Hematopoietic multipotent progenitor cell treated with erythropoietin and hydrocortisone succinate and interleukin-3 and kit ligand, for 6 days (in vitro differentiated cells): Measurements from ENCODE around the gene PDP2.

Experiments used
- DNase-seq: peaks from one replicate; pipeline ENCODE4 v3.0.0-alpha.2; 2015

The PDP2 gene

DNA sequence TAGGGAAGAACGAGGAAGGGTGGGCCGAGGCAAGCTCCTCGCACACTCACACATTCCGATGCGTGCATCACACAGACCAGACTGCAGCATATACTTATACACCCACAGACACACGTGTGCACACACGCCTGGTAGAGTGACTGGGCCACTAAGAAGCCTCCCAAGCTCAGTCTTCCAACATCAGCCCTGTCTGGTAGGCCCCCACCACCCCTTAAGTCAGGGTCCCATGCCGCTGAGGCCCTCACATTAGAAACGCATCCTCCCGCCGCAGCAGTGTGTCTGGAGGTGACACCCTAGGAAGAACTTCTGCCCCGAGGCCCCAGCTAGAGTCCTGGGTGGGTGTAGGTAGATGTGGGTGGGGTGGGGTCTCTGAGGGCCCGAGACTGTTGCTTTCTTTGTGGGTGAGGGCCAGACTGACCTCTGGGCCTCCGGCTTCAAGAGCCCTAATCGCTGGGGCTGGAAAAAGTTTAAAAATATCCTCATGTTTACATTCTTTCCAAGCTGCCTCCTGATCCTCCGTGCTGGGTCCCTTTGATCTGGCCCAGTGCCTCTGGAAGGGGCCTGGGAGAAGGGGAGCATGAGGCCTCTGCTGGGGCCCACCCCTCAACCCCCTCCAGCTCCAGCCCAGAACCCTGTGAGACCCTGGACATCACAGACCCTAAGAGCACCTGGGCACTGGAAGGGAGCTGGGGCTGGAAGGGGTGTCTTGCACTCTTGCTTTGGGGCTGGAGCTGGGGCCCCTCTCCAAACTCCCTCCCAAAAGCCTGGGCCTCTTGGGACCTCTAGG is 24.7 kb downstream of the PDP2 start:
- no peak for DNase-seq

- DNase-seq = peak; percentile 97
These were observed 25.6 kb downstream of the PDP2 start for GRCh38 chr16:66905633-66906539.

- no peak for DNase-seq
These were observed 26.9 kb downstream of the PDP2 start for GRCh38 chr16:66906916-66907836.

GRCh38 chr16:66908116-66908515 is 27.8 kb downstream of the PDP2 start:
- no peak for DNase-seq

DNA sequence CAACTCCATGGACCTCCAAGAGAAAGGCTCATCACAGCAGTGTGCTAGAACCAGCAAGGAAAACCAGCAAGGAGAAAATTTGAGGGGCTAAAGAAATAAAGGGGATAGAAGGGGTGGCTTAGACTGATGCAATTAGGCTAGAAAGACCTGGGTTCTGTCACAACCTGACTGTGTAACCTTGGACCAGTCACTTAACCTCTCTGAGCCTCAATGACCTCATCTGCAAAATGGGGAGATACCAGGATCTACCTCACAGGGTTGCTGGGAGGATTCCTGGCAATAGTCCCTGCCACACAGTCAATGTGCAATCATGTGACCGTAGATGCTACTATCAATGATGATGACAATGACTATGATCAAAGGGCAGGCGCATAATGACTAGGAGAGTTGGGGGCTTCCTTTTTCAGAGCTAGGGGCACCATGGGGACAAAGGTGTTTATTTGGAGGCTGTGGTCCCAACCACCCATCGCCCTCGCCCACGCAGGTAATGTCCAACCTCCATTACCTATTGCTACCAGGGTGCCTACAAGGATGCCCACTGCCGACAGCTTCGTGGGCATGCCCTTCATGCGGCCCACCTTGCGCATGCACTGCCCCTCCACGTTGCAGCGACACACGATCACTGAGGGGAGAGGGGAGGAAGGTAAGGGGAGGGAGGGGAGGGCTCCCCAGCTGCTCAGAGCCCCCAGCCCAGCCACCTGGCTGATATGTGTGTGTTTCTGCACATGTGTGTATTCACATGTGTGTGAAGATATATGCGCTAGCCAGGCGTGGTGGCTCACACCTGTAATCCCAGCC is 28.6 kb downstream of the PDP2 start:
- no peak for DNase-seq

DNA sequence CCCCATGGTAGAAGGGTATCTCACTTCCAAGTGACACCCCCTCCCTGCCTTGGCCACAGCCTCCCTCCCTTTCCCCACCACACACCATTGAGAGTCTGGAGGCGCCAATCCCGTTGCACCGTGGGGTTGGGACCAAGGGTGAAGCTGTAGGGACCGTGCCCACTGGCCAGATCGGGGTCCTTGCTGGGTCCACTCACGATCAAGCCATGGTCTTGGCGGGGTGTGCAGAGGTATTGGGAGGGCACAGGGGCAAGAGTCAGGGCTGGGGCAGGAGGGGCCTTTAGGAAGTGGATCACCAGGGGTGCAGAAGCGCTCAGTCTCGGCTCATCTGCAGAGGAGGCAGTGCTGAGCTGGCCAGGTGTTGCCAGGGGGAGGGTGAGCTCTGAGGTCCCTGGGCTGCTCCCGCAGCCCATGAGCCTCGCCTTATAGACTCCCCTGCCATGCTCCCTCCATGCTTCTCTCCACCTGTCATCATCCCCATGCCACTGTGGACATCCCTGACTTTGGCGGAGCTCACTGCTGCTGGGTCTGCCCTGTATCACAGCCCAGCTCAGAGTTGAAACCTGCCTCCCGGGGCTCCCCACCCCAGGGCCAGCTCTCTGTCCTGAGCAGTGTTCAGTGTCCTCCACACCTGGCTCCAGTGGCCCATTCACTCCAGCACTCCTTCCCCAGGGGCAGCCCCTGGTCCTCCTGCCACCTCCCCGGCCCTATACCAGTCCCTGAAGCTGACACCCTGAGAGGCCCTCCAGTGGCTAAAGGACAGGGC is 30.0 kb downstream of the PDP2 start:
- no peak for DNase-seq

GRCh38 chr16:66911112-66911511 is 30.8 kb downstream of the PDP2 start:
- DNase-seq = no peak

DNA sequence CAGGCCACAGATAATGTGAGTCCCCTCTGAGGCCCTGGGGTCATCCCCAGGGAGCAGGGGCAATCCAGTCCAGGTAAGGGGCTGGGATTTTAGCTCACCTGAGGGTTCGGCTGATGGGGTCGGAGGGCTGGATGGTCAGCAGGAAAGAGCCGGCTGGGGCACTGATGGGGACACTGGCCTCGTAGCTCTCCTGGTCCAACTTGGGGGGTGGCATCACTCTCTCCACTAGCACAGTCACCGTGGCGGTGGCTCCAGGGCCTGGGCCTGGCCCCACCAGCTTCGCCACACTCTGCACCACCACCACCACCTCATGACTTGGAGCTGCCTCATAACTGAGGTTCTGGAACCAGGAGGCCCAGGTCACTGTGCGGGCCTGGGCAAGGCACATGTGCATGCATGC is 31.5 kb downstream of the PDP2 start:
- DNase-seq = no peak

GRCh38 chr16:66913081-66913480 is 32.8 kb downstream of the PDP2 start:
- DNase-seq = no peak

DNA sequence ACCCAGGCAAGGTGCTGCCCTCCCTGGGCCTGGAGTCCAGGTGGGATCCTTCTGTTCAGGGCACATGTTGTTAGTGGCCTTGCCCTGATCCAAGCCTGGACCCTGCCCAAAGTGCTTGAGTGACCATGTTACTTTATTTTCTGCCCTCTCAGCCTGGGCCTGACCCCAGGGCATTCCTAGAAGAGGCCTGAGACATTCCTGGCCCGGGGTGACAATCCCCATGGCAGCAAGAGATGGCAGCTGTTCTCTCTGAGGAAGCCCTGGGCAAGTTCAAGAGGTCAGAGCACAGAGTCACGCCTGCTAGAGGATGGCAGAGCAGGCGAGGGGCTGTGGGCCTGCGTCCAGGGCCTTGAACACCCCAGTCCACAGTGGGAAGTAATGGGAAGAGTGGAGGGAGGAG is 33.4 kb downstream of the PDP2 start:
- no peak for DNase-seq

- DNase-seq = no peak
These were observed 34.2 kb downstream of the PDP2 start for GRCh38 chr16:66914541-66914940.

DNA sequence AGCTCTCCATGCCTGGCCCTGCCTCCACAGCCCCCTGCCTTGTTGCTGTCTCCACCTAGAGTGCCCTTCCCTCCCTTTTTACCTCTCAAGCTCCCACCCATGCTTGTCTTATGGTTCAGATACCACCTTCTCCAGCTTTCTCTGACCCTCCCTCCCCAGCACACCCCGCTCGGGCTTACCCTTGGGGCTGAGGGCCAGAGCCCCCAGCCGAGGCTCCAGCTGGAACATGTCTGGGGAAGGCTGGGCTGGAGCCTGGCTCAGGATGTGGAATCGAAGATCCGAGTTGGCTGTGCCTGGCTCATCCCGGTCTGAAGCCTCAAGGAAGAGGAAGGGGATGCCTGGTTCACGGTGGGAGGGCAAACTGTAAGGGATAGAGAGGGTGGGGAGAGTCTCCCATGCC is 34.7 kb downstream of the PDP2 start:
- no peak for DNase-seq

- no peak for DNase-seq
These were observed 36.2 kb downstream of the PDP2 start for GRCh38 chr16:66916518-66916917.

GRCh38 chr16:66917741-66918140 is 37.4 kb downstream of the PDP2 start:
- no peak for DNase-seq

DNA sequence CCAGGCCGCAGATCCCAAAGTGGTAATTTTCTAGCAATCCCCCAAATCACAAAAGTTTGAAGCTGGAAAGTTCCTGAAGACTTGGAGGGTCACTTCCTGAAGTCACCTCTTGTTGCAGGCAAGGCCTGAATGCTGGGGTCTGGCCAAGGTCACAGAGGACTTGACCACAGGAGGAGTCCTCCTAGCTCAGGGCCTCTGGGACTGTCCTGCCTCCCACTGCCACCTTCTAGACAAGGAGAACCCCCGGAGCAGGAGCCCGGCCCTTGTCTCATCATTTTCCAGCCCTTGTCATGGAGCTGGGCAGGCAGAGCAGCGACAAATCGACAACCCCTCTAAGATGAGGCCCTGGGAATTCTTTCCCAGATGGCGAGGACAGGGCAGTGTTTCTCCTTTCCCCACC is 38.0 kb downstream of the PDP2 start:
- DNase-seq = no peak

DNA sequence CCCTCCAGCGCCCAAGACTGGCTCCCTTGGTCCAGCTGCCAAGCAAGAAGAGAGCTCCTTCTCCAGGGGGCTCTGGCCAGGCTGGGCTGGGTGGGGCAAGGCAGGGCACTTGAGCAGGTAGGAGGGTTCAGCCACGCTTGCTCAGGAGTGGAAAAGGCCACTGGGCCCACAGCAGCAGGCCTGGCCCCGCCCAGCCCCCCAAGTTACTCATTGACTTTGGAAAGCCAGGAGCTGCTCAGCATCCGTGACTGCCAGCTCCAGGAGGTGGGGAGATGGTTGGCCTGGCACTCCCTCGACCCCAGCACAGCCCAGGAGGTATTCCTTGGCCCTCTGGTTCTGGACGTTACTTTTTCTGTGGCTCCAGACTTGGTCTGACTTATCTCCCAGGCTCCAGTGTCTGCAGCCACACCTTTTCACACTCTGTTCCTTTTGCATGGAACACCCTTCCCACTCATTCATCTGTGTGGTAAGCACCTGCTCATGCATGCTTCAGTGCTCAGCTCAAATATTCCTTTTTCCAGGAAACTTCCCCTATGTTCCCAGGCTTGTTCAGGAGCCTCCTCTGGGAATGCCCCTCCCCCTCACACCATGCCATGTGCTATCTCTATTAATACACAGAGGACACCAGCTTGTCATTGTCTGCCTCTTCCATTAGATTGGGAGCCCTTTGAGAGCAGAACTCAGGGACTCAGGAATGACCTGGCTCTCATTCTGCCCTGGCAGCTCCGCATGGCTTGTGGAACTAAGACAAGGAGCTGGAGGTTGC is 38.7 kb downstream of the PDP2 start, which contains the start of gene CDH16:
Gene CDH16 (minus strand): TSS at position 83 of the 766 bp plus-strand sequence. CDS start 820 bp downstream, outside the sequence.
- no peak for DNase-seq

DNA sequence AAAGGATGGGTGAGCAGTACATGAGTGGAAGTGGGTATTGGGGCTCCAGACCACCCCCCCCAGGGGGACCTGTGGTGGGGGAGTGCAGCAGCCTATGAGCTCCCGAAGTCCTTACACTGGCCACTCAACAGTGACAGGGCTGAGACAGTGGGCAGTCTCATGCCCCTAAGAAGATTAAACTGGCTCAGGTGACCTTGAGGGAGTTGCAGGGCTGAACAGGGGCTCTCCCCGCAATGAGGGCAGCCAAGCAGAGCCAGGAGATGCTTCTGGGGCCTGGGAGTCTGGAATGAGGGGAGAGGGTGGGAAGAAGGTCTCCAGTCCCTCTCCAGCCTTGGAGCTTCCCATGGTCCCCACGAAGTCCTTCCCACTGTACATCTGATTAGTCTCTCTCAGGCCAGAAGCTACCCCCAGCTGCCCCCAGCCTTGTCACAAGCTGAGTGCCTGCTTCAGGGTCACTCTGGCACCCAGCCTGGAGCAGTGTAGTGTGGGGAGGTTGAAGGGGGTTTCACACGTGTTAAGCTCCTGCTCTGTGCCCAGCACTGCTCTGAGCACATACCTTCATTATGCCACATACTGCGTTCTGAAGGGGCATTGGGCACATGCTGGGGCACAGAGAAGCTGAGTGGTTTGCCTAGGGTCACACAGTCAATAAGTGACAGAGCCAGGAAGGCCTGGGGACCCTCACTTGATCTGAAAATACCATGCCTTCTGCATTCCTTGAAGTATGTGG is 39.4 kb downstream of the PDP2 start:
- DNase-seq = no peak

GRCh38 chr16:66920299-66920590 is 39.9 kb downstream of the PDP2 start:
- DNase-seq = no peak

DNA sequence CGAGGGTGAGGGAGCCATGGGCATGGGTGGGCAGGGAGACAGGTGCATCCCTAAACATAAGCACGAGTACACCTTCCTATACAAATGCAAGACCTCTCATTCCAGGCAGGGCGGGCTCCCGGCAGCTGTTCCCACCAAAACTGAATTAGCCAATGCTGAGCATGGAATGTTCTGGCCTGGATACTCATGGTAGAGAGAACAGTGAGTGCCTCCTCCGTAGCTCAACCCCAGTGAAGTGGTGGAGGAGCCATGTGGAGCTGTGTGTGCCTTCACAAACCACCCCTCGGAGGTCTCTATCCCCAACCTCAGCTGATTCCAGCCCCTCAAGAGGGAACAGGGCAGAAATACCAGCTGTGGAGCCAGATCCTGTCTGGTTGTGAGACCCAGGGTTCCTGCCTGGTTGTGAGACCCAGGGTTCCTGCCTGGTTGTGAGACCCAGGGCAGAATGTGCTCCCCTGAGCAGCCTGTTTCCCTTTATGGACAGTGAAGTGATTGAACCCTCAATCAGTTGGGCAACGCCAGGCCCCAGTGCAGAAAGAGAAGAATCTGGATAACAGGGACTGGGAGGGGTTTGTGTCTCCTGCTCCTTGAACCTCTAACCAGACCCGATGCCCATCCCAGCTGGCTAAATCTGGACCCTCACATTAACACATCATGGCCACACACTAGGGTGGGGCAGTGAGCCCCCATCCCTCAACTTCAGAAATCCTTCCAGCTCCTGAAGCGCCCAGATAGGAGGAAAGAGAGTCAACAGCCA is 40.8 kb downstream of the PDP2 start:
- DNase-seq = no peak
